ENCODE results near the gene RIPOR2.

Gene RIPOR2

GRCh38 chr6:24868765-24869164 lies 67.0 kb downstream of the RIPOR2 start:
- no peak overlapping the region for H3K27ac ChIP-seq
- TF ChIP-seq CTCF (conservative IDR thresholded peaks at IDR 0.05), result no peak

GRCh38 chr6:24867104-24867703 lies 68.6 kb downstream of the RIPOR2 start:
- H3K27ac ChIP-seq, result no peak overlapping the region
- no peak for TF ChIP-seq CTCF (conservative IDR thresholded peaks at IDR 0.05)

GRCh38 chr6:24865161-24865560 lies 70.6 kb downstream of the RIPOR2 start:
- no peak overlapping the region for H3K27ac ChIP-seq
- no peak for TF ChIP-seq CTCF (conservative IDR thresholded peaks at IDR 0.05)

GRCh38 chr6:24864343-24864742 lies 71.4 kb downstream of the RIPOR2 start:
- no peak overlapping the region for H3K27ac ChIP-seq
- no peak for TF ChIP-seq CTCF (conservative IDR thresholded peaks at IDR 0.05)

- no peak for TF ChIP-seq CTCF (conservative IDR thresholded peaks at IDR 0.05)
- H3K27ac ChIP-seq, result no peak overlapping the region
Measured at GRCh38 chr6:24861934-24862333, 73.8 kb downstream of the RIPOR2 start.

- TF ChIP-seq CTCF (conservative IDR thresholded peaks at IDR 0.05), result no peak
- H3K27ac ChIP-seq, result no peak overlapping the region
Measured at GRCh38 chr6:24859608-24860200, 76.1 kb downstream of the RIPOR2 start.

GRCh38 chr6:24859132-24859531 lies 76.6 kb downstream of the RIPOR2 start:
- no peak overlapping the region for H3K27ac ChIP-seq
- no peak for TF ChIP-seq CTCF (conservative IDR thresholded peaks at IDR 0.05)

All from VCaP (cell line).